HCT116 (cell line): ENCODE measurements around the gene SMPX. TPM values are rescaled to one million over a fixed set of nuclear protein-coding genes. Genes with fewer than 3 reads are reported as not detected.

Source experiments
- ATAC-seq: fragments of 200-7000 bp; cut with Tn5 transposase; 2 replicates; pipeline ENCODE4 v1.9.1; 2020; ENCODE audit warnings: mild to moderate bottlenecking, moderate library complexity
- BruUV-seq: library from RNA; stranded (reverse); fragments of 400-500 nt; replicated peaks from 2 replicates; lab custom pipeline; 2021; lab: Mats Ljungman, UMichigan
- CTCF ChIA-PET: fragments of 300-600 bp; sonication (Branson Sonifier 250); formaldehyde crosslinking; loops from one replicate; lab custom pipeline; 2021; ENCODE audit warnings: antibody characterized with exemption; lab: Charles Lee
- POLR2A ChIA-PET: fragments of 300-600, 350-600 bp; sonication (Branson Sonifier 250); formaldehyde crosslinking; loops from one replicate; lab custom pipeline; 2021; ENCODE audit warnings: antibody characterized with exemption; lab: Charles Lee
- RAD21 ChIA-PET, 2 experiments: fragments of 300-600 bp; sonication (Branson Sonifier 250); formaldehyde crosslinking; loops; one replicate each; lab custom pipeline; 2023; ENCODE audit warnings: low total read pairs in 2 of 2; ENCODE audit not compliant: uncharacterized antibody in 2 of 2, unreplicated experiment in 2 of 2, low non-redundant PET in 1 of 2; lab: Charles Lee
- DNase-seq: peaks from one replicate; pipeline ENCODE4 v3.0.0-alpha.2; 2010; ENCODE audit warnings: low read depth, low spot score
- H2AFZ ChIP-seq: fragments of 200-600 bp; shearing (Covaris generic), sonication (generic); 2 replicates; pipeline ENCODE4 v1.6.1; 2017; ENCODE audit warnings: low read depth, mixed run types, mixed read lengths, antibody characterized with exemption, low read length; ENCODE audit not compliant: poor library complexity, severe bottlenecking
- H3K27ac ChIP-seq: 2 replicates; pipeline ENCODE4 v1.5.1; 2012; ENCODE audit warnings: low read depth, low read length
- H3K27me3 ChIP-seq: fragments of 200-600 bp; sonication (generic); 2 replicates; pipeline ENCODE4 v1.6.1; 2016; ENCODE audit warnings: mixed run types, low read length, mixed read lengths; ENCODE audit not compliant: insufficient read depth
- H3K36me3 ChIP-seq, 2 experiments: fragments of 200-500 bp in 1 of 2; fragments of 200-600 bp in 1 of 2; sonication (Bioruptor generic) in 1 of 2; sonication (generic) in 1 of 2; 2 replicates each; pipeline versions ENCODE4 v1.5.1 to v1.6.1; 2014 to 2016; ENCODE audit warnings: low read length in 2 of 2, inconsistent platforms in 1 of 2, mixed read lengths in 1 of 2, mixed run types in 1 of 2; ENCODE audit not compliant: insufficient read depth in 2 of 2, control insufficient read depth in 1 of 2
- H3K4me1 ChIP-seq, 2 experiments: fragments of 200-600 bp in 1 of 2; sonication (generic) in 1 of 2; 2 replicates each; pipeline versions ENCODE4 v1.5.1 to v1.6.1; 2012 to 2017; ENCODE audit warnings: low read length in 2 of 2, inconsistent platforms in 1 of 2, mild to moderate bottlenecking in 1 of 2, mixed read lengths in 1 of 2, mixed run types in 1 of 2, moderate library complexity in 1 of 2; ENCODE audit not compliant: insufficient read depth in 2 of 2, control insufficient read depth in 1 of 2
- H3K4me2 ChIP-seq: fragments of 200-600 bp; sonication (generic); 2 replicates; pipeline ENCODE4 v1.6.1; 2017; ENCODE audit warnings: mixed run types, low read length, mixed read lengths
- H3K4me3 ChIP-seq, 2 experiments: fragments of 200-600 bp in 1 of 2; sonication (generic) in 1 of 2; replicated peaks in 1 of 2; 2 replicates each; pipeline ENCODE4 v1.5.1; 2011 to 2016; ENCODE audit warnings: low read length in 2 of 2, control low read depth in 1 of 2, low read depth in 1 of 2, mild to moderate bottlenecking in 1 of 2, mixed read lengths in 1 of 2, mixed run types in 1 of 2
- H3K79me2 ChIP-seq: fragments of 200-600 bp; sonication (generic); 2 replicates; pipeline ENCODE4 v1.6.1; 2017; ENCODE audit warnings: mild to moderate bottlenecking, mixed run types, low read length, moderate library complexity, mixed read lengths; ENCODE audit not compliant: insufficient read depth
- H3K9ac ChIP-seq: fragments of 200-600 bp; sonication (generic); 2 replicates; pipeline ENCODE4 v1.6.1; 2016; ENCODE audit warnings: low read length, mixed read lengths
- H3K9me2 ChIP-seq: fragments of 200-600 bp; sonication (generic), shearing (Covaris generic); 2 replicates; pipeline ENCODE4 v1.6.1; 2017; ENCODE audit warnings: mixed run types, mild to moderate bottlenecking, moderate library complexity; ENCODE audit not compliant: insufficient read depth
- H3K9me3 ChIP-seq, 2 experiments: fragments of 200-500 bp in 1 of 2; fragments of 200-600 bp in 1 of 2; sonication (Bioruptor generic) in 1 of 2; sonication (generic) in 1 of 2; 2 replicates each; pipeline ENCODE4 v1.6.1; 2014 to 2017; ENCODE audit warnings: low read length in 2 of 2, mixed read lengths in 2 of 2, inconsistent platforms in 1 of 2, low read depth in 1 of 2, mild to moderate bottlenecking in 1 of 2, mixed run types in 1 of 2, moderate library complexity in 1 of 2; ENCODE audit not compliant: control insufficient read depth in 1 of 2, insufficient read depth in 1 of 2
- H4K20me1 ChIP-seq: fragments of 200-600 bp; sonication (generic), shearing (Covaris generic); 2 replicates; pipeline ENCODE4 v1.6.1; 2017; ENCODE audit warnings: mixed run types, mild to moderate bottlenecking, moderate library complexity; ENCODE audit not compliant: insufficient read depth
- CTCF ChIP-seq, 3 experiments: fragments of 200-600 bp in 1 of 3; sonication (generic) in 1 of 3; IDR thresholded peaks in 2 of 3; conservative IDR thresholded peaks in 1 of 3; 2 replicates each; pipeline ENCODE4 v1.5.1; 2012 to 2017; ENCODE audit warnings: low read depth in 2 of 3, low read length in 2 of 3, antibody characterized with exemption in 1 of 3, borderline replicate concordance in 1 of 3, control low read depth in 1 of 3, mild to moderate bottlenecking in 1 of 3, mixed read lengths in 1 of 3, mixed run types in 1 of 3, moderate library complexity in 1 of 3; ENCODE audit not compliant: insufficient read depth in 1 of 3
- EZH2 ChIP-seq: fragments of 200-600 bp; sonication (generic); IDR thresholded peaks from 2 replicates; pipeline ENCODE4 v1.6.1; 2017; ENCODE audit warnings: antibody characterized with exemption, mixed run types
- EZH2phosphoT487 ChIP-seq: fragments of 200-600 bp; IDR thresholded peaks from 2 replicates; pipeline ENCODE4 v1.6.1; 2018; ENCODE audit warnings: antibody characterized with exemption, borderline replicate concordance
- YY1 ChIP-seq: IDR thresholded peaks from 2 replicates; pipeline ENCODE4 v1.6.1; 2011; ENCODE audit warnings: low read length, low read depth, moderate library complexity, mild to moderate bottlenecking; ENCODE audit not compliant: insufficient replicate concordance; ENCODE audit errors: extremely low read depth
- ZBTB33 ChIP-seq: IDR thresholded peaks from 2 replicates; pipeline ENCODE4 v1.6.1; 2011; ENCODE audit warnings: mild to moderate bottlenecking, low read length, moderate library complexity; ENCODE audit not compliant: insufficient replicate concordance; ENCODE audit errors: extremely low read depth
- ZFX ChIP-seq: fragments of 450-650 bp; IDR thresholded peaks from 2 replicates; pipeline ENCODE4 v1.6.1; 2017
- intact Hi-C: fragments of 100-400 bp; cut with micrococcal nuclease; formaldehyde crosslinking; loops from 2 replicates; pipeline ENCODE4 v1.10.0; 2022
- total RNA-seq: library from RNA; stranded (reverse); gene quantifications from one replicate; pipeline ENCODE4 v1.2.1, GENCODE V29; 2021; ENCODE audit not compliant: unreplicated experiment

Gene SMPX
- total RNA-seq, 1 experiment from 2014 or later = 0.59 TPM

- DNase-seq (no peak), ATAC-seq (no peak)
- intact Hi-C loops = loop anchor here (1.0 kb wide), 1 partner anchor 39 kb away; no protein-coding TSS in a partner anchor
- H3K36me3 ChIP-seq = no peaks in the 10 kb centered on the region
- H4K20me1 ChIP-seq = no peaks in the 10 kb centered on the region
- RAD21 ChIA-PET = no interaction called here
- no TSS peak for BruUV-seq
- no peaks in the 10 kb centered on the region for H3K79me2 ChIP-seq
- no peaks in the 10 kb centered on the region for H3K9me3 ChIP-seq
- H3K4me2 ChIP-seq = no peak overlapping the region
- H3K27me3 ChIP-seq = no peaks in the 10 kb centered on the region
- H2AFZ ChIP-seq = no peak overlapping the region
- POLR2A ChIA-PET = no interaction called here
- TF ChIP-seq ZBTB33 (no peak), CTCF (IDR thresholded peaks at IDR 0.05 in 2 of 3, conservative IDR thresholded peaks at IDR 0.05 in 1 of 3; ENCODE audit: borderline replicate concordance in 1 of 3, insufficient read depth in 1 of 3, low read depth in 2 of 3, low read length in 2 of 3) (no peak), ZFX (no peak), YY1 (no peak), EZH2phosphoT487 (no peak), EZH2 (no peak)
- H3K27ac ChIP-seq = no peak overlapping the region
- no peak overlapping the region for H3K4me3 ChIP-seq
- H3K4me1 ChIP-seq = no peaks in the 10 kb centered on the region
- CTCF ChIA-PET = interaction anchor here (0.6 to 1.7 kb wide), 2 partner anchors 16 to 1215 kb away, joined by 3 to 4 read pairs; no protein-coding TSS in a partner anchor
- no peaks in the 10 kb centered on the region for H3K9me2 ChIP-seq
- H3K9ac ChIP-seq = no peak overlapping the region
These were observed 15.8 kb downstream of the SMPX start for GRCh38 chrX:21741869-21742701.
